ENCODE measurements around the gene RPS16.

Gene RPS16

GRCh38 chr19:39408392-39409207, 27.1 kb downstream of the RPS16 start:
- DNase-seq (ENCODE audit: low read depth in 2 of 3, low spot score in 1 of 3) = no peak

GRCh38 chr19:39407660-39408391, 27.9 kb downstream of the RPS16 start:
- DNase-seq (ENCODE audit: low read depth in 2 of 3, low spot score in 1 of 3) = peak in 1 of 3 donors; percentile 30

GRCh38 chr19:39407410-39407659, 28.4 kb downstream of the RPS16 start:
- no peak for DNase-seq (ENCODE audit: low read depth in 2 of 3, low spot score in 1 of 3)

- DNase-seq (ENCODE audit: low read depth in 2 of 3, low spot score in 1 of 3) = peak; percentile 79 to 85 (median 82)
Observed at GRCh38 chr19:39406656-39407409, 28.9 kb downstream of the RPS16 start, which contains the start of gene ZFP36. Gene ZFP36, plus strand, starts transcription at chr19:39406847. Its CDS starts 58 bp downstream, at chr19:39406905.

- DNase-seq (ENCODE audit: low read depth in 2 of 3, low spot score in 1 of 3) = peak; percentile 68 to 81 (median 73)
Observed at GRCh38 chr19:39405958-39406655, 29.6 kb downstream of the RPS16 start.

- no peak for DNase-seq (ENCODE audit: low read depth in 2 of 3, low spot score in 1 of 3)
Observed at GRCh38 chr19:39405261-39405957, 30.3 kb downstream of the RPS16 start.

GRCh38 chr19:39403331-39404312, 32.1 kb downstream of the RPS16 start:
- DNase-seq (ENCODE audit: low read depth in 2 of 3, low spot score in 1 of 3) = peak; percentile 91 to 96 (median 92)

GRCh38 chr19:39402346-39403300, 33.1 kb downstream of the RPS16 start:
- peak; percentile 76 to 85 (median 83) for DNase-seq (ENCODE audit: low read depth in 2 of 3, low spot score in 1 of 3)

- DNase-seq (ENCODE audit: low read depth in 2 of 3, low spot score in 1 of 3) = peak; percentile 68 to 77 (median 74)
Observed at GRCh38 chr19:39401549-39402345, 34.0 kb downstream of the RPS16 start.

GRCh38 chr19:39401070-39401548, 34.6 kb downstream of the RPS16 start:
- no peak for DNase-seq (ENCODE audit: low read depth in 2 of 3, low spot score in 1 of 3)

- DNase-seq (ENCODE audit: low read depth in 2 of 3, low spot score in 1 of 3) = no peak
Observed at GRCh38 chr19:39400061-39400460, 35.7 kb downstream of the RPS16 start.

- no peak for DNase-seq (ENCODE audit: low read depth in 2 of 3, low spot score in 1 of 3)
Observed at GRCh38 chr19:39399668-39400050, 36.1 kb downstream of the RPS16 start.

GRCh38 chr19:39398297-39398864, 37.4 kb downstream of the RPS16 start:
- DNase-seq (ENCODE audit: low read depth in 2 of 3, low spot score in 1 of 3) = peak in 2 of 3 donors; percentile 40 to 47

- peak; percentile 88 to 93 (median 92) for DNase-seq (ENCODE audit: low read depth in 2 of 3, low spot score in 1 of 3)
Observed at GRCh38 chr19:39397360-39398296, 38.1 kb downstream of the RPS16 start.

- peak; percentile 94 to 95 (median 95) for DNase-seq (ENCODE audit: low read depth in 2 of 3, low spot score in 1 of 3)
Observed at GRCh38 chr19:39390751-39391437, 44.9 kb downstream of the RPS16 start, which contains the start of the genes MED29 and PAF1. Gene MED29, plus strand, starts transcription at chr19:39391378. Its CDS starts 45 bp downstream, at chr19:39391423. Gene PAF1, minus strand, starts transcription at chr19:39391106. Its CDS starts 242 bp downstream, at chr19:39390864.
